Mesothelial cell of epicardium (in vitro differentiated cells): ENCODE results near the gene PPP6R3. TPM values are rescaled to one million over a fixed set of nuclear protein-coding genes. Genes with fewer than 3 reads are reported as not detected.

Experiments used
- DNase-seq, 2 experiments: peaks; one replicate each; pipeline ENCODE4 v3.0.0; 2021; ENCODE audit warnings: low spot score in 2 of 2; ENCODE audit not compliant: unreplicated experiment in 2 of 2
- H3K27ac Mint-ChIP-seq: 2 replicates; pipeline ENCODE4 v1.8.0; 2021; ENCODE audit warnings: mixed read lengths
- H3K27me3 Mint-ChIP-seq: 2 replicates; pipeline ENCODE4 v1.8.0; 2021; ENCODE audit warnings: low read depth, mixed read lengths
- H3K36me3 Mint-ChIP-seq: 2 replicates; pipeline ENCODE4 v1.8.0; 2021; ENCODE audit warnings: mixed read lengths
- H3K4me1 Mint-ChIP-seq: 2 replicates; pipeline ENCODE4 v1.8.0; 2021; ENCODE audit warnings: mixed read lengths
- H3K4me3 Mint-ChIP-seq: 2 replicates; pipeline ENCODE4 v1.8.0; 2021; ENCODE audit warnings: mild to moderate bottlenecking, moderate library complexity, mixed read lengths
- H3K9me3 Mint-ChIP-seq: 2 replicates; pipeline ENCODE4 v1.8.0; 2021; ENCODE audit warnings: mixed read lengths
- total RNA-seq: library from RNA; stranded (reverse); gene quantifications from 3 replicates; pipeline ENCODE4 v1.2.1, GENCODE V29; 2021
- TF ChIP-seq, protein P1 (sequence below): fragments of 200-600 bp; sonication (generic); IDR thresholded peaks from one replicate; pipeline ENCODE4 v1.5.0; 2021; ENCODE audit warnings: antibody characterized with exemption; ENCODE audit not compliant: unreplicated experiment

The PPP6R3 gene
- total RNA-seq, 1 donor from 2014 or later, result 137 TPM

- Mint-ChIP-seq H3K4me3 (no peak overlapping the region), H3K27me3 (no peaks in the 10 kb centered on the region), H3K36me3 (peaks cover 17% of the 10 kb centered on the region), H3K27ac (peak overlapping the region; percentile 11), H3K4me1 (peaks cover 26% of the 10 kb centered on the region), H3K9me3 (no peaks in the 10 kb centered on the region)
- no peak for DNase-seq
- TF ChIP-seq, protein P1, sequence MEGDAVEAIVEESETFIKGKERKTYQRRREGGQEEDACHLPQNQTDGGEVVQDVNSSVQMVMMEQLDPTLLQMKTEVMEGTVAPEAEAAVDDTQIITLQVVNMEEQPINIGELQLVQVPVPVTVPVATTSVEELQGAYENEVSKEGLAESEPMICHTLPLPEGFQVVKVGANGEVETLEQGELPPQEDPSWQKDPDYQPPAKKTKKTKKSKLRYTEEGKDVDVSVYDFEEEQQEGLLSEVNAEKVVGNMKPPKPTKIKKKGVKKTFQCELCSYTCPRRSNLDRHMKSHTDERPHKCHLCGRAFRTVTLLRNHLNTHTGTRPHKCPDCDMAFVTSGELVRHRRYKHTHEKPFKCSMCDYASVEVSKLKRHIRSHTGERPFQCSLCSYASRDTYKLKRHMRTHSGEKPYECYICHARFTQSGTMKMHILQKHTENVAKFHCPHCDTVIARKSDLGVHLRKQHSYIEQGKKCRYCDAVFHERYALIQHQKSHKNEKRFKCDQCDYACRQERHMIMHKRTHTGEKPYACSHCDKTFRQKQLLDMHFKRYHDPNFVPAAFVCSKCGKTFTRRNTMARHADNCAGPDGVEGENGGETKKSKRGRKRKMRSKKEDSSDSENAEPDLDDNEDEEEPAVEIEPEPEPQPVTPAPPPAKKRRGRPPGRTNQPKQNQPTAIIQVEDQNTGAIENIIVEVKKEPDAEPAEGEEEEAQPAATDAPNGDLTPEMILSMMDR, result no peak
These were observed 48.5 kb downstream of the PPP6R3 start for GRCh38 chr11:68509066-68509465.

DNA sequence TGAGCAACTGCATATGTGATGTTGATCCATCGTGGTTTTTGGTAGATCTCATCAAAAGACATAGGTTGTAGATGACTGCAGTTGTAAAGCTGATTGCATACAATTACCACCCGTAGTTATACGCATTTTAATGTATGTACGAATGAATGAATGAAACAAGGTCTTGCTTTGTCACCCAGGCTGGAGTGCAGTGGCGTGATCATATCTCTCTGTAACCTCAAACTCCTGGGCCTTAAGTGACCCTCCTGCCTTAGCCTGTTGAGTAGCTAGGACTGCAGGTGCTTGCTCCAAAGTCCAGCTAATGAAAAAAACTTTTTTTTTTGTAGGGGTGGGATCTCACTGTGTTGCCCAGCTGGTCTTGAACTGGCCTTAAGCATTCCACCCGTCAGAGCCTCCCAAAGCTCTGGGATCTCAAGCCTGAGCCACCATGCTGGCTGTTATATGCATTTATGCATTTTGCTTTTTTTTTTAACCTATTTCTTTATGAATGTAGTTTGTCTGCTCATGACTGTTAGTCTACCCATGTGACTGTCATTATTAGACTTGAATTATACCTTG lies 53.5 kb downstream of the PPP6R3 start:
- H3K4me1 Mint-ChIP-seq, result peaks cover 3% of the 10 kb centered on the region

GRCh38 chr11:68517121-68517741 lies 56.7 kb downstream of the PPP6R3 start:
- TF ChIP-seq, protein P1, result no peak
- DNase-seq, result no peak
- Mint-ChIP-seq H3K27ac (peak overlapping the region; percentile 51), H3K4me3 (no peak overlapping the region), H3K27me3 (no peaks in the 10 kb centered on the region), H3K36me3 (peaks cover 52% of the 10 kb centered on the region), H3K4me1 (peaks cover 4% of the 10 kb centered on the region), H3K9me3 (peaks cover 6% of the 10 kb centered on the region)

More for the DNA sequence above, 53.5 kb downstream of the PPP6R3 start:
- TF ChIP-seq, protein P1, result no peak
- Mint-ChIP-seq H3K9me3 (peaks cover 6% of the 10 kb centered on the region), H3K27ac (no peak overlapping the region), H3K27me3 (no peaks in the 10 kb centered on the region), H3K36me3 (peaks cover 43% of the 10 kb centered on the region), H3K4me3 (no peak overlapping the region)
- no peak for DNase-seq

DNA sequence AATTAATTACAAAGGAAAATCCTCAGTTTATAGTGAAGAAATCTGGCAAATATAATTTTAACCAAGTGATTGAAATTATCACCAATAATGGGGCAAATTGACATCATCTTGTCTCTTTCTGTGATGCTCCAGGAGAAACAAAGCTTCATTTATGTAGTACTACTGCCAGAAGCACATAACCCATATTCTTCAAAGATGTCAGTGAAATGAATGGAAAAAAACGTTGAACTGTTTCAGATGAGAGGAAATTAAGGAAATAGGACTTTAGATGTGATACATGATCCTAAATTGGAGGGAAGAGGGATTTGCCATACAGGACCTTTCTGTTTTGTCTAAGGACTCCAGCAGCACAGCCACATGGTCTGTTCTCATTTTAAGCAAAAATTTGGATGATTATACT lies 57.6 kb downstream of the PPP6R3 start:
- TF ChIP-seq, protein P1, result no peak
- no peak for DNase-seq
- Mint-ChIP-seq H3K27me3 (no peaks in the 10 kb centered on the region), H3K9me3 (peaks cover 6% of the 10 kb centered on the region), H3K36me3 (peaks cover 56% of the 10 kb centered on the region), H3K4me3 (no peak overlapping the region), H3K27ac (no peak overlapping the region), H3K4me1 (peaks cover 4% of the 10 kb centered on the region)

GRCh38 chr11:68521969-68522652 lies 61.6 kb downstream of the PPP6R3 start:
- Mint-ChIP-seq H3K9me3 (no peaks in the 10 kb centered on the region), H3K27ac (no peak overlapping the region), H3K36me3 (peaks cover 46% of the 10 kb centered on the region), H3K4me1 (peaks cover 28% of the 10 kb centered on the region), H3K27me3 (no peaks in the 10 kb centered on the region), H3K4me3 (no peak overlapping the region)
- TF ChIP-seq, protein P1, result no peak
- DNase-seq, result no peak
